Loucy (cell line): ENCODE results near the gene EEPD1.

Experiments used
- CTCF ChIP-seq: fragments of 200-600 bp; sonication (generic); conservative IDR thresholded peaks from 2 replicates; pipeline ENCODE4 v1.5.1; 2014; ENCODE audit warnings: mild to moderate bottlenecking, antibody characterized with exemption, low read length
- EZH2phosphoT487 ChIP-seq: fragments of 200-600 bp; IDR thresholded peaks from 2 replicates; pipeline ENCODE4 v1.6.1; 2018; ENCODE audit warnings: antibody characterized with exemption, mild to moderate bottlenecking, moderate library complexity, borderline replicate concordance

- TF ChIP-seq CTCF: no peak
- no peak for TF ChIP-seq EZH2phosphoT487
These were observed 15.3 kb upstream of the EEPD1 start for GRCh38 chr7:36137754-36138153.
